C4-2B (cell line): ENCODE data around the gene TMEM178B.
"Not testable (repeated sequence)": the region's sequence is repeated elsewhere in the genome, so short reads cannot be mapped to it uniquely, and the experiment has no call there.

Experiments
- H3K27ac ChIP-seq: fragments of 450-650 bp; 2 replicates; pipeline ENCODE4 v1.5.1; 2017
- ZFX ChIP-seq: fragments of 450-650 bp; IDR thresholded peaks from 2 replicates; pipeline ENCODE4 v1.6.1; 2017
- TF ChIP-seq, protein P1 (sequence below): fragments of 450-650 bp; conservative IDR thresholded peaks from 2 replicates; pipeline ENCODE4 v1.5.1; 2017; ENCODE audit warnings: mild to moderate bottlenecking

TMEM178B gene

DNA sequence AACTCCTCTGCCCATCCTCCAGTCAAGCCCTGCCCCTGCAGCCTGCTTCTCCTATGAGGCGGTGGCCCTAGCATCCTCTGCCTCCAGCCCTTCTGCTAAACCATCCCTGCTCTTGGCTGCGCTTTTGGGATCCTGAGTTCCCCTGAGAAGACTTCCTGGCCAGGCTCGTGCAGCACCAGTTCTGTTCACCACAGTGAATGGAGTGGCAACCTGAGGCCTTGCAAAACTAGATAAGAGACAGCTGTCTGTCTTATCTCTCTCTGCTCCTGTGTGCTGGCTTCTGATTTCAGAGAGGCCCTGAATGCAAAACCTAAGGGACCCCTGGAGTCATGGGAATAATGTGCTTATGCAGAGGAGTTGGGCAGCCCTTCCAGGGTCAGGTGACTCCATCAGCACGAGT is 119.2 kb downstream of the TMEM178B start:
- TF ChIP-seq ZFX: no peak
- TF ChIP-seq, protein P1, sequence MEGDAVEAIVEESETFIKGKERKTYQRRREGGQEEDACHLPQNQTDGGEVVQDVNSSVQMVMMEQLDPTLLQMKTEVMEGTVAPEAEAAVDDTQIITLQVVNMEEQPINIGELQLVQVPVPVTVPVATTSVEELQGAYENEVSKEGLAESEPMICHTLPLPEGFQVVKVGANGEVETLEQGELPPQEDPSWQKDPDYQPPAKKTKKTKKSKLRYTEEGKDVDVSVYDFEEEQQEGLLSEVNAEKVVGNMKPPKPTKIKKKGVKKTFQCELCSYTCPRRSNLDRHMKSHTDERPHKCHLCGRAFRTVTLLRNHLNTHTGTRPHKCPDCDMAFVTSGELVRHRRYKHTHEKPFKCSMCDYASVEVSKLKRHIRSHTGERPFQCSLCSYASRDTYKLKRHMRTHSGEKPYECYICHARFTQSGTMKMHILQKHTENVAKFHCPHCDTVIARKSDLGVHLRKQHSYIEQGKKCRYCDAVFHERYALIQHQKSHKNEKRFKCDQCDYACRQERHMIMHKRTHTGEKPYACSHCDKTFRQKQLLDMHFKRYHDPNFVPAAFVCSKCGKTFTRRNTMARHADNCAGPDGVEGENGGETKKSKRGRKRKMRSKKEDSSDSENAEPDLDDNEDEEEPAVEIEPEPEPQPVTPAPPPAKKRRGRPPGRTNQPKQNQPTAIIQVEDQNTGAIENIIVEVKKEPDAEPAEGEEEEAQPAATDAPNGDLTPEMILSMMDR: no peak
- H3K27ac ChIP-seq: no peak overlapping the region

- H3K27ac ChIP-seq: not testable (repeated sequence)
Measured at GRCh38 chr7:141195722-141196121, 121.9 kb downstream of the TMEM178B start.

DNA sequence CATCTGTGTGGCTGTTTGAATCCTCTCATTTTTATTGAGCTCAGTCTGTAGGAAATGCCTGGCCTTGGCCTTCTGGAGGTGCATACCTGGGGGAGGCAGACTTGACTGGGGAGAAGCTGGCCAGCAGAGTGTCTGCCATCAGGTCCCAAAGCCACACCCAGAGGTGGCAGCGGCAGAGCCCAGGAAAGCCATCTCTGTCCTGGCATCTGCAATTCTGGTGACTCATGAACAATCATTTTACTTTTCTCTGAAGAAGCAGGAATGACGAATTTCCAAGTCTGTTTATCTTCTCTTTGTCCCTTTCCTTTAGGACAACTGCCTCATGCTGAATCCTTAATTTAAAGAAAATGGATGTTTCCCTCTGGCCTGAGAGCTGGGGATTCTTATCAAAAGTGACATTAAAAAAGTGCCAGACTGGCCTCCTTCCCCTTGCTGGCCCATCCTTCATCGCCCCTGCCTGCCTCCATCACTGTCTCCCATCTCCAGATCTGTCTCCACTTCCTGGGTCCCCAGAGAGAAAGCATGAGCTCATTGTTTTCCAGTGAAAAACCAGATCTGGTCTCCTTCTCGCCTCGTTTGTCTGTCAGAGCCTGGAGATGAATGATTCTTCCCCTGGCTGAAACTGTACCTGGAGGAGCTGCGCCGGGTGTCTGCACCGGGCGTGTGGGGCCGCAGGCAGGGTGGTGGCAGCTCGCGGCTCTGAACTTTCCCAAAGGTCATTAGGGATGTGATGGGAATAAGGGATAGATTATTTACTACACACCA is 124.5 kb downstream of the TMEM178B start:
- no peak overlapping the region for H3K27ac ChIP-seq
- TF ChIP-seq, protein P1: no peak
- no peak for TF ChIP-seq ZFX

DNA sequence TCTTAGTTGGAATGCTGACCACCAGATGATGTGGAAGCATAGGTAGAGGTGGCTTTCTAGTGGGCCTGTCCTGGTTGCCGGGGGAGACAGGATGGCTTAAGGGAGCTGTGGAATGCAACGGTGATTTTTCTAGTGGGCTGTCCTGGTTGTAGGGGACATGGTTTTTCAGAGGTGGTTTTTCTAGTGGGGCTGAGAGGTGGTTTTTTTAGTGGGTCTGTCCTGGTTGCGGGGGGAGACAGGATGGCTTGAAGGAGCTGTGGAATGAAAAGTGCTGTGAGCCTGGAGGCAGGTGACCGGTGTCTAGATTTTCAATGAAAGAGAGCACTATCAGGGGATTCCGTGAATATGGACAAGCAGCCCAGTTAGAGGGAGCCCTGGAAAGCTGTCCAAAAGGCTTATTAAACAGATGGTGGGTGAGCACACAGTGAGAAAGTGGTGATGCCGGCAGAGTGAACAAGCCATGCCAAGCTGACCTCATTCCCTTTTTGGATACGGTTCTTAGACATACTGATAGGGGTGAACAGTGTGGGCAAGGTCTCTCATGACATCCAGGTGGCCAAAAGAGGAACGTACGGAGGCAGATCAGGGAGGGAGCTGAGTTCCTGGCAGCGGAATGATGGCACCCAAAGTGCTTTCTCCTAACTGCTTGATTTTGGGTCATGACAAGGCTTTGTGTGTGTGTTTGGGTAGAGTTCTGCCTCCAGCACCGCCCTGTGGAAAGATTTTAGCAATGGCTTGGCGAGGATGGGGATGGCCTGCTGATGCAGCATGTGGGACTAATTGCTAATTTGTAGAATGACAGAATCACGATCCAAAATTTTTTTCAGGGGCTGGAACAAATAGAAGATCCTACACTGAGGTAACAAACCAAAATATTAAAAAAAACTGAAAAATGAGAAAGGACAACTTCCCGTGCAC is 126.6 kb downstream of the TMEM178B start:
- H3K27ac ChIP-seq: no peak overlapping the region
- TF ChIP-seq ZFX: no peak
- TF ChIP-seq, protein P1: no peak

DNA sequence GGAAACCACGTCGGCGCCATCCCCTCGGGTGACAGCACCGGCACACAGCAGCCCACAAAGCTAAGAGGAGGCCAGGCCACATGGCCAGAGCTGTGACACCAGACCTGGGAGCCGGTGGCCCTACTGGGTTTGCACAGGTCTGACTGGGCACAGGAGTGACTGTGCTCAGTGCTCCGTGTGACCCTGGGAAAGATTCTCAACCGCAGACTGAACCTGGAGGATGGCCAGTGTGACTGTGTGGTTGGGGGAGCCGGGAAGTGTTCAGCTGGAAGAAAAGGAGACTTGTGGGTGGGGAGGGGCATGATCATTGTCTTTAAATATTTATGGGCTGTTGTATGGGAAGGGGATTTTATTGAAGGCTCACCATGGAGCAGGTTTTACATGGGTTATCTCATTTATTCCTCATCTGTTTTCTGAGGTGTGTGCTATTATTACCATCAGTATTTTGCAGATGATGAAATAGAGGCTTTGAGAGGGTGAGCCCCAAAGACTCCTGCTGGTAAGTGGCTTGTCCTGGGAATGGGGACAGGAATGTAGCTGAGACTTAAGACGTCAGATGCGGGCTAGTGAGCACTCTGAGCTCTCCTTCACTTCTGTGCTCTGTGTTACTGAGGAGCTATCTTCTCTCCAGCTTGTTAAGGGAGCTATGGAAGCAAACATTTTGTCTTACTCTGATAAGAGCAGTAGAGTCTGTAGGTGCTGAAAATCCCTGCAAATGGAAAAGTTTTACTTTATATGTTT is 127.5 kb downstream of the TMEM178B start:
- H3K27ac ChIP-seq: no peak overlapping the region
- TF ChIP-seq, protein P1: no peak
- no peak for TF ChIP-seq ZFX

DNA sequence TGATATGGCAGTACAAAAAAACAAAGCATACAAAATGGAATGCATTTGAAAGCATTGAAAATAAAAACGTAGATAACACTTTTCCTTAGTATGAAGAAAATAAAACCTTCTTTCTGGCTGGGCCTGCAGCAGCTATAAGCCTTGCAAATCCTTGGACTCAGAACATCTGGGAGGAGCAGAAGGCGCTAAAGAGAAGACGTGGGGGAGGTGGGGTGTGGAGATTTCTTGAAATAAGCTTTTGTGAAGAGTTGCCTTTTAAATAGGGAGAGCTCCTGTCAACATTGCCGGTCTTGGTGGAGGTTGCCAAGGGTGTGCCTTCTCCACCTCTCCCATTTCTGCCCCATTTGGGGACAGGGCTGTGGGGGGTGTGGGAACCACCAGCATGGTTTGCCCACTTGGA is 128.7 kb downstream of the TMEM178B start:
- no peak overlapping the region for H3K27ac ChIP-seq
- TF ChIP-seq ZFX: no peak
- TF ChIP-seq, protein P1: no peak

DNA sequence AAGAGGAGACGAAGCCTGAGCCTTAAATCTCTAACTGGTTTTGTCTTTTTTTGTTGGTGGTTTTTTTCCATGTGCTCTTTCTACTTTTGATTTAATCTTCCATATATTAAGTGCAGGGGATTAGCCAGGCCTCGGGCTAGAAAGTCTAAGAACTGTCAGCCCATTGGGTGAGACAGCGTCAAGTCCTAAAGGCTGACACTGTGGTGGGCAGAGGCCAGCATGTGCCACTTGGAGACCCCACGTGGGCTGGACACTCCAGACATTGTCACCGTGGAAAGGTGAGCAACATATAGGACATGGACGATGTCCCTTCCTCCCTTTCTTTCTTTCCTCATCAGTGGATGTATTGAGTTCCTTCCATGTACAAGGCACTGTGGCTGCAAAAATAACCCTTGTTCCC is 129.3 kb downstream of the TMEM178B start:
- TF ChIP-seq, protein P1: no peak
- TF ChIP-seq ZFX: no peak
- no peak overlapping the region for H3K27ac ChIP-seq
